ENCODE measurements around the gene NFIC.

NFIC gene

GRCh38 chr19:3401004-3401768, 34.8 kb downstream of the NFIC start:
- no peaks in the 10 kb centered on the region for H3K9me2 ChIP-seq (replicated peaks; ENCODE audit: low read depth, low read length)
- peaks cover 7% of the 10 kb centered on the region; the same call in 1 of the 2 replicates for H3K36me3 ChIP-seq (ENCODE audit: insufficient read depth, low read length)
- H3K4me1 ChIP-seq (ENCODE audit: insufficient read depth, low read length, poor library complexity, severe bottlenecking): no peaks in the 10 kb centered on the region
- H3F3A ChIP-seq (ENCODE audit: low read depth): no peaks in the 10 kb centered on the region
- no peak overlapping the region for H3K4me2 ChIP-seq (ENCODE audit: low read depth, low read length, poor library complexity, severe bottlenecking)
- TF ChIP-seq, protein P1, sequence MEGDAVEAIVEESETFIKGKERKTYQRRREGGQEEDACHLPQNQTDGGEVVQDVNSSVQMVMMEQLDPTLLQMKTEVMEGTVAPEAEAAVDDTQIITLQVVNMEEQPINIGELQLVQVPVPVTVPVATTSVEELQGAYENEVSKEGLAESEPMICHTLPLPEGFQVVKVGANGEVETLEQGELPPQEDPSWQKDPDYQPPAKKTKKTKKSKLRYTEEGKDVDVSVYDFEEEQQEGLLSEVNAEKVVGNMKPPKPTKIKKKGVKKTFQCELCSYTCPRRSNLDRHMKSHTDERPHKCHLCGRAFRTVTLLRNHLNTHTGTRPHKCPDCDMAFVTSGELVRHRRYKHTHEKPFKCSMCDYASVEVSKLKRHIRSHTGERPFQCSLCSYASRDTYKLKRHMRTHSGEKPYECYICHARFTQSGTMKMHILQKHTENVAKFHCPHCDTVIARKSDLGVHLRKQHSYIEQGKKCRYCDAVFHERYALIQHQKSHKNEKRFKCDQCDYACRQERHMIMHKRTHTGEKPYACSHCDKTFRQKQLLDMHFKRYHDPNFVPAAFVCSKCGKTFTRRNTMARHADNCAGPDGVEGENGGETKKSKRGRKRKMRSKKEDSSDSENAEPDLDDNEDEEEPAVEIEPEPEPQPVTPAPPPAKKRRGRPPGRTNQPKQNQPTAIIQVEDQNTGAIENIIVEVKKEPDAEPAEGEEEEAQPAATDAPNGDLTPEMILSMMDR (conservative IDR thresholded peaks at IDR 0.05; ENCODE audit: low read length): no peak
- TF ChIP-seq EZH2phosphoT487 (IDR thresholded peaks at IDR 0.05; ENCODE audit: borderline replicate concordance): no peak
- H3K27me3 ChIP-seq (ENCODE audit: insufficient read depth, low read length, poor library complexity, severe bottlenecking): no peaks in the 10 kb centered on the region
- no peak overlapping the region for H3K9ac ChIP-seq (ENCODE audit: low read depth, low read length, poor library complexity, severe bottlenecking)
- H3K4me3 ChIP-seq (ENCODE audit: low read length, poor library complexity, severe bottlenecking): no peak overlapping the region
- no peak overlapping the region for H2AFZ ChIP-seq (ENCODE audit: low read length)
- H4K20me1 ChIP-seq (ENCODE audit: insufficient read depth, low read length, poor library complexity, severe bottlenecking): peaks cover 29% of the 10 kb centered on the region
- H3K9me3 ChIP-seq (ENCODE audit: insufficient read depth, low read depth, low read length): no peaks in the 10 kb centered on the region
- H3K79me2 ChIP-seq (ENCODE audit: insufficient read depth, low read length): peaks cover 58% of the 10 kb centered on the region; the same call in 1 of the 2 replicates

DNA sequence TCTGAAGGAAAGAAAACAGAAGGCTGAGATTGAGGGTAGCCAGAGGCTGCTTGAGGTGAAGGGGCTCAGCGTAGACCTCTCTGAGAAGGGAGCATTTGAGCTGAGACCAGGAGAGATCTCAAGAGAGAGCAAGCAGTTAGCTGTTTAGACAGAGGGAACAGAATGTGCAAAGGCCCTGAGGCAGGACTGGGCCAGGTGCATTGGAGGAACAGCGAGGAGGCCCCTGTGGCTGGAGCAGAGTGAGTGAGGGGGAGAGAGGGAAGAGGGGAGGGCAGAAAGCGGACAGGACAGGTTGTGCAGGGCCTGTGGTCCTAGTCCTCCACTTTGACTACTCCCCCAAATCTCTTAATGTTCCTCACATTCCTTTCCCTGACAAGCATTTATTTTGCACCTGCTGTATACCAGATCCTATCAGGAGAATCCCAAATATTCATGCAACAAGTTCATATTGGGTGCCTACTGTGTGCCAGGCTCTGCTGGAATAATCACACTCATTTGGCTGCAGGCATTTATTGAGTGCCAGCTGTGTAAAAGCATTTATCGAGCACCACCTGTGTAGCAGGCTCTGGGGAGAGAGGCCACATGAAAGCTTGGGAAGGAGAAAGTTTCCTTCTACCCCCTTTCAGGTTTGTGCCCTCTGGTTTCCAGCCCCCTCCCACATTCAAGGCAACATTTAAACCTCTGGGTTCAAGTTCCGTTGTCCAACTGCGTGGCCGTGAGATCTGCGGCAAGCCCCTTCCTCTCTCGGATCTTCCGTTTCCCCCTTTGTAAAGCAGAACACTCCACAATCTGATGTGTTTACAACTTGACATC, 36.5 kb downstream of the NFIC start:
- Histone ChIP-seq H3K9me2 (replicated peaks; ENCODE audit: low read depth, low read length) (no peaks in the 10 kb centered on the region), H3F3A (ENCODE audit: low read depth) (no peaks in the 10 kb centered on the region), H3K4me1 (ENCODE audit: insufficient read depth, low read length, poor library complexity, severe bottlenecking) (no peaks in the 10 kb centered on the region), H2AFZ (ENCODE audit: low read length) (no peak overlapping the region), H3K36me3 (ENCODE audit: insufficient read depth, low read length) (peaks cover 7% of the 10 kb centered on the region; the same call in 1 of the 2 replicates), H3K9me3 (ENCODE audit: insufficient read depth, low read depth, low read length) (no peaks in the 10 kb centered on the region), H3K27me3 (ENCODE audit: insufficient read depth, low read length, poor library complexity, severe bottlenecking) (no peaks in the 10 kb centered on the region), H3K79me2 (ENCODE audit: insufficient read depth, low read length) (peaks cover 56% of the 10 kb centered on the region; the same call in 1 of the 2 replicates), H3K4me3 (ENCODE audit: low read length, poor library complexity, severe bottlenecking) (no peak overlapping the region), H3K4me2 (ENCODE audit: low read depth, low read length, poor library complexity, severe bottlenecking) (no peak overlapping the region), H4K20me1 (ENCODE audit: insufficient read depth, low read length, poor library complexity, severe bottlenecking) (peaks cover 20% of the 10 kb centered on the region), H3K9ac (ENCODE audit: low read depth, low read length, poor library complexity, severe bottlenecking) (no peak overlapping the region)
- no peak for TF ChIP-seq EZH2phosphoT487 (IDR thresholded peaks at IDR 0.05; ENCODE audit: borderline replicate concordance)
- TF ChIP-seq, protein P1 (conservative IDR thresholded peaks at IDR 0.05; ENCODE audit: low read length): no peak

DNA sequence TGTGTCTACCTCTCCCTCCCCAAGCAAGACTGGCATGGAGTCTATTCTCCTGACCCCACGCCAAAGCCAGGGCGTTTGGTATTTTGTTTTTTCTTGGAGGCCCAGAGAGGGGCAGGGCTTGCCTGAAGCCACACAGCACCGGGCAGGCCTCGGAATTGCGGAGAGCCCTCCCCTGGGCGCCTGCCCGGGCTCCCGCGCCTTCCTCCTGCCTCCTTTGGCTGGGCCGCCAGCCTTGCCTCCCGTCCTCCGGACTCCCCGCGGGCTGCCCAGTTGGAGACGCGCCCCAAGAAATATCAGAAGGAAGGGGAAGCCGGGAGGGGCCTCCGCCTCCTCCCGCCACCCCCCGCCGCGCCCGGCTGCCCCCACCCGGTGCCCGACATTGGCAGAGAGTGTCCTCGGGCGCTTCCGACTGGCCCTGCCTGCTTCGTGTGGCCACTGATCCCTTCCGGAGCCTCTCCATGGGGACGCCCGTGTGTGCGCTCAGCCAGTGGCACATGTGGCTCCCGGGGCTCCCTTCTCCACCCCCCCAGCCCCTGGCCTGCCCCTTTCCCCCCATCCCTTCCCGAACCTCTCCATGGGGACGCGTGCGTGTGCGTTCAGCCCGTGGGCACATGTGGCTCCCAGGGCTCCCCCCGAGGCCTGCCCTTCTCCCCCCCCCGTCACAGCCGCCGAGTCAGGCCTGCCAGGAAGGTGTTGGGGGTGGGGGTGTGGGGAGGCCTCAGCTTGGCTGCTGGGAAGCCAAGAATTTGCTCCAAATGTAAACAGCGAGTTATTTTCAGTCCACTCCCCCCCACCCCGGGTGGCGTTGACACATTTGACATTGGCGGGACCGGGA, 37.3 kb downstream of the NFIC start:
- Histone ChIP-seq H3K4me3 (ENCODE audit: low read length, poor library complexity, severe bottlenecking) (no peak overlapping the region), H3K36me3 (ENCODE audit: insufficient read depth, low read length) (peaks cover 4% of the 10 kb centered on the region; the same call in 1 of the 2 replicates), H3K9me2 (replicated peaks; ENCODE audit: low read depth, low read length) (no peaks in the 10 kb centered on the region), H3K4me1 (ENCODE audit: insufficient read depth, low read length, poor library complexity, severe bottlenecking) (no peaks in the 10 kb centered on the region), H3F3A (ENCODE audit: low read depth) (no peaks in the 10 kb centered on the region), H3K79me2 (ENCODE audit: insufficient read depth, low read length) (peaks cover 48% of the 10 kb centered on the region; the same call in 1 of the 2 replicates), H3K9ac (ENCODE audit: low read depth, low read length, poor library complexity, severe bottlenecking) (no peak overlapping the region), H4K20me1 (ENCODE audit: insufficient read depth, low read length, poor library complexity, severe bottlenecking) (peaks cover 11% of the 10 kb centered on the region), H3K9me3 (ENCODE audit: insufficient read depth, low read depth, low read length) (no peaks in the 10 kb centered on the region), H3K27me3 (ENCODE audit: insufficient read depth, low read length, poor library complexity, severe bottlenecking) (no peaks in the 10 kb centered on the region), H2AFZ (ENCODE audit: low read length) (no peak overlapping the region), H3K4me2 (ENCODE audit: low read depth, low read length, poor library complexity, severe bottlenecking) (no peak overlapping the region)
- TF ChIP-seq, protein P1 (conservative IDR thresholded peaks at IDR 0.05; ENCODE audit: low read length): no peak
- TF ChIP-seq EZH2phosphoT487 (IDR thresholded peaks at IDR 0.05; ENCODE audit: borderline replicate concordance): no peak

Measured in Loucy (cell line).